NK-92 (cell line): ENCODE results near the gene PPFIA3.
"Not testable (repeated sequence)": the region's sequence is repeated elsewhere in the genome, so short reads cannot be mapped to it uniquely, and the experiment has no call there.

Experiments used
- DNase-seq: peaks from one replicate; lab custom pipeline; 2025; ENCODE audit not compliant: unreplicated experiment; lab: John Stamatoyannopoulos, UW

Gene PPFIA3

DNA sequence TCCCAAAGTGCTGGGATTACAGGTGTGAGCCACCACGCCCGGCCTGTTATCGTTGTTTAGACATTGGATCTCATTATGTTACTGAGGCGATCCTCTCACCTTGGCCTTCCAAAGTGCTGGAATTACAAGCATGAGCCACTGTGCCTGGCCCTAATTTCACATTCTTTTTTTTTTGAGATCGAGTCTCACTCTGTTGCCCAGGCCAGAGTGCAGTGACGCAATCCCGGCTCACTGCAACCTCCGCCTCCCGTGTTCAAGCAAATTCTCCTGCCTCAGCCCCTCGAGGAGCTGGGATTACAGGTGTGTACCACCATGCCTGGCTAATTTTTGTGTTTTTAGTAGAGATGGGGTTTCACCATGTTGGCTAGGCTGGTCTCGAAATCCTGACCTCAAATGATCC, 3.9 kb downstream of the PPFIA3 start:
- not testable (repeated sequence) for DNase-seq

DNA sequence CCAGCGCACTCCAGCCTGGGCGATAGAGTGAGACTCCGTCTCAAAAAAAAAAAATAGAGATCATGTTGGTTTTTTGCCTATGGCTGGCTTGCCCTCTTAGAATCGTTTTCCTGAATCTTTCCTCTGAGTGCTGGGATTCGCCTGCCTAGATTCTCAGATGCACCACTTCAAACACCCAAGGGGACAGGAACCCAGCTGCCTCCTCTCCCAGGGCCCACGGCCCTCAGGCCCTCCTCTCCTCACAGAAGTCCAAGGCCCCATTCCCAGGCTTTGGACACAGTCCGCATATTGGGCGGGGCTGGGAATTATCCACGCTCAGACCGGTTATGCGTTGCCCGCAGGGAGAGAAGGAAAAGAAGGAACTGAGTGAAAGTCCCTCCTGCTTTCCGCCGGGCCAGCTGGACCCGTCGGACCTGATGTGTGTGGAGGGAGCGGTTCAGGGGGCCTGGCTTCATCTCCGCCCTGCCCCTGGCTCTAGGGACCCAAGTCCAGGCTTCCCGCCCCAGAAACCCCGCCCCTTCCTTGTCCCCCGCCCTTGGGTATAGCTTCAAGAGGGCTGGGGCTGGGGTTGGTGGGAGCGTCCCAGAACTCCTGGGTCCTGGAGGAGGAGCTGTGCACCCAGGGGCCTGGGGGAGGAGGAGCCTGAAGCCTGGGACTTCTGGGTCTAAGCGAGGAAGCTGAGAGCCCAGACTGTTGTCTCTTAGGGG, 5.8 kb downstream of the PPFIA3 start:
- no peak for DNase-seq

DNA sequence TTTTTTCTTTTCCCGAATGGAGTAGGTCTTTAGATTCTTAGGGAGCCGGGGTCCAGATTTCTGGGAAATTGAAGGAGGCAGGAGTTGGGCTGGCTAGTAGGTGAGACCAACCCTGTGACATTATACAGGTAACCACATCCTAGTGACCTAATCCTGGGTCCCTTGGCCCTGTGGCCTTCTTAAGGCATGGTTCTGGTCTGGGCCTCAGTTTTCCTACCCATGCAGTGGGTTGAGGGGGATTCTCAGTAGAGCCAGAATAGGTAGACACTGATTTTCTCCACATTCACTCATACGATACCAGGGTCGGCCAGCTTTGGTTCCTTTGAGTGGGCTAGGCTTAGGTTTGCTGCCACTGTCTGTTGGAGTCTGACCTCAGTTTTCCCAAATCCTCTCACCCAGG, 7.2 kb downstream of the PPFIA3 start:
- DNase-seq = no peak

DNA sequence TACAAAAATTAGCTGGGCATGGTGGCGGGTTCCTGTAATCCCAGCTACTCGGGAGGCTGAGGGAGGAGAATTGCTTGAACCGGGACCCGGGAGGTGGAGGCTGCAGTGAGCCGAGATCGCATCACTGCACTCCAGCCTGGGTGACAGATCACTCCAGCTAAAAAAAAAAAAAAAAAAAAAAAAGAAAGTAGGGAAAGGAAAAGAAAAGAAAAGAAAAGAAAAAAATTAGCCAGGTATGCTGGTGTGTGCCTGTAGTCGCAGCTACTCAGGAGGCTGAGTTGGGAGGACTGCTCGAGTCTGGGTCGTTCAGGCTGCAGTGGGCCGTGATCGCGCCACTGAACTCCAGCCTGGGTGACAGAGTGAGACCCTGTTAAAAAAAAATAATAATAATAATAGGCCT, 7.9 kb downstream of the PPFIA3 start:
- DNase-seq = not testable (repeated sequence)

DNA sequence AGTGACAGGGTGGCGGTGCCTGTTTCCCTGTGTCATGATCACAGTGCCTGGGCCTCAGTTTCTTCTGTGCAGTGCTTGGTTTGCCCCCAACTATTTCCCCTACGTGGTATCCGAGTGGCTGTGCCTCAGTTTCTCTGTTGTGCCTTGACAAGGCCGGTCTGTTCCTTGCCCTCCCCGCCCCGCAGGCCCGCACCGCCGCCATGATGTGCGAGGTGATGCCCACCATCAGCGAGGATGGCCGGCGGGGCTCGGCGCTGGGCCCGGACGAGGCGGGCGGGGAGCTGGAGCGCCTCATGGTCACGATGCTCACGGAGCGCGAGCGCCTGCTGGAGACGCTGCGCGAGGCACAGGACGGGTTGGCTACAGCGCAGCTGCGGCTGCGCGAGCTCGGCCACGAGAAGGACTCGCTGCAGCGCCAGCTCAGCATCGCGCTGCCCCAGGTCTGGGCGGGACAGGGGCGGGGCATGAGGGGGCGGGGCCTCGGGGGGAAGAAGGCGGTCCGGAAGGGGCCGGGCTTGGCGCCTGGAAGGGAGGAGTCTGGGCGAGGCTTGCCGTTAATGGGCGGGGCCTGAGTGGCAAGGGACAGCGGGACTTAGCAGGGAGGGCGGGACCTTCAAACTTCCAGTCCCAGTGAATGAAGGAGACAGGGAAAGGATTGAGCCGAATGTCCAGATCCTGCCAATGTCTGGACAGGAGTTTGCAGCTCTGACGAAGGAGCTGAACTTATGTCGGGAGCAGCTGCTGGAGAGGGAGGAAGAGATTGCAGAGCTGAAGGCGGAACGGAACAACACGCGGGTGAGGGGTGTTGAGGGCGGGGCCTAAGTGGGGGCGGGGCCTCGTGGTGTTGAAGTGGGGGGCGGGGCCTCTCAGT, 8.6 kb downstream of the PPFIA3 start:
- DNase-seq = peak; percentile 57

DNA sequence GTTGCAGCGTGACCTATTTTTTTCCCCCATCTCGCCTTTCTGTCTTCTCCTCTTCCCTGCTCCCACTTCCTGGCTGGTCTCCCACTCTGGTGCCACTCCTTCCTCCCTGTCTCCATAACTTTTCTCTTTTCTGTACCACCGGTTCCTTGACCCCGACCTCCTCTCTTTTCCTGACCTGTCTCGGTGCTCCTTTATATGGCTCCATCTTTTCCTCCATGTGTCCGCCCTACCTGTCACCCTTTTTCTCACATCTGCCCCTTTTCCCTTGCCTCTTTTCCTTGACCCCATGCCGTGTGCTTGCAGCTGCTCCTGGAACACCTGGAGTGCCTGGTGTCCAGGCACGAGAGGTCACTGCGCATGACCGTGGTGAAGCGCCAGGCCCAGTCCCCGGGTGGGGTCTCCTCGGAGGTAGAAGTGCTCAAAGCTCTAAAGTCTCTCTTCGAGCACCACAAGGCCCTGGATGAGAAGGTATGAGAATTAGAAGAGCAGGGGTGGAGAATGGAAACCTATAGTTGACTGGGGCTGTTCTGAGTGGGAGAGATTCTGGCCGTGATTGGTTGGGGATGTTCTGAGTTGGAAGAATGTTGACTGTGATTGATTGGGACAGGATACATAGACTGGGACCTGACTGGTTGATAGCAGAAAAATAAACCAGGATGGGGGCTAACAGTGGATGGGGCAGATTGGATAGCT, 9.3 kb downstream of the PPFIA3 start:
- no peak for DNase-seq

DNA sequence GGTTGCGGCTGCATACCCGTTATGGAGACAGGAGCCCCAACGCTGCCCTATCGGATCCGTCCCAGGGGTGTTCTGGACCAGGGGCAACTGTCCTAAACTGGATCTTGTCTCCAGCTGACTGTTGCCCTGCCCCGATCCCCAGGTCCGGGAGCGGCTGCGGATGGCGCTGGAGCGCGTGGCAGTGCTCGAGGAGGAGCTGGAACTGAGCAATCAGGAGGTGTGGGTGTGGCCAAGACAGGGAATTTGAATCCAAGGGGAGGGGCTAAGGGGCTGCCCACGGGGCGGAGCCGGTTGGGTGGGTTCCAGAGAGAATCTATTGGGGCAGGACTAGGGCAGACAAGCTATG, 9.9 kb downstream of the PPFIA3 start:
- DNase-seq = no peak

DNA sequence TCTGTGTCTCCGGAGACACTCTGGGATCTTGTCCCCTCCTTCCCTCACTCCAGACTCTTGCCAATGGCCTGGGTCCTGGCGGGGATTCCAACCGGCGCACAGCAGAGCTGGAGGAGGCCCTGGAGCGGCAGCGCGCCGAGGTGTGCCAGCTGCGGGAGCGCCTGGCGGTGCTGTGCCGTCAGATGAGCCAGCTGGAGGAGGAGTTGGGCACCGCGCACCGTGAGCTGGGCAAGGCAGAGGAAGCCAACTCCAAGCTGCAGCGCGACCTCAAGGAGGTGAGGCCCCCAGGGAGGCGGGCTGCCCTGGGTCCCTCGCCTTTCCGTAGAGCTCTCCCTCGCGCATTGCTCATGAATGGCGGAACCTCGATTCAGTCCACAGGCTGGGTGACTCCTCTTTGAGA, 11.0 kb downstream of the PPFIA3 start:
- no peak for DNase-seq

DNA sequence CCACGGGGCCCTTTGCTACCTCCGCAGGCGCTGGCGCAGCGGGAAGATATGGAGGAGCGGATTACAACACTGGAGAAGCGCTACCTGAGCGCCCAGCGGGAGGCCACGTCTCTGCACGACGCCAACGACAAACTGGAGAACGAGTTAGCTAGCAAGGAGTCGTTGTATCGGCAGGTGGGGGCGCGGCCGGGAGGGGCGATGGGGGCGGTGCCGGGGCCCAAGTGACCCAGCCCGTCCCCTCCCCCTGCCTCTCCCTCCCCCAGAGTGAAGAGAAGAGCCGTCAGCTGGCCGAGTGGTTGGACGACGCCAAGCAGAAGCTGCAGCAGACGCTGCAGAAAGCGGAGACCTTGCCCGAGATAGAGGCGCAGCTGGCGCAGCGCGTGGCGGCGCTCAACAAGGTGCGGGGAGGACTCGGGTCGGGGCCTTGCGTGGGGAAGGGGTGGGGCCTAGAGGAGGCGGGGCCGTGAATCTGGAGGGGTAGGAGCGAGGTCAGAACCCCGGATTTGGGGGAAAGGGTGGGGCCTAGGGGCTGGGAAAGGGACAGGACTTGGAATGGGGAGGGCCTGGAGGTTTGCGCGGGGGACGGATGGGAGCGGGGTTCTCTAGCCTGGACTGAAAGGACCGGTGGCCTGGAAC, 13.7 kb downstream of the PPFIA3 start:
- DNase-seq = no peak

DNA sequence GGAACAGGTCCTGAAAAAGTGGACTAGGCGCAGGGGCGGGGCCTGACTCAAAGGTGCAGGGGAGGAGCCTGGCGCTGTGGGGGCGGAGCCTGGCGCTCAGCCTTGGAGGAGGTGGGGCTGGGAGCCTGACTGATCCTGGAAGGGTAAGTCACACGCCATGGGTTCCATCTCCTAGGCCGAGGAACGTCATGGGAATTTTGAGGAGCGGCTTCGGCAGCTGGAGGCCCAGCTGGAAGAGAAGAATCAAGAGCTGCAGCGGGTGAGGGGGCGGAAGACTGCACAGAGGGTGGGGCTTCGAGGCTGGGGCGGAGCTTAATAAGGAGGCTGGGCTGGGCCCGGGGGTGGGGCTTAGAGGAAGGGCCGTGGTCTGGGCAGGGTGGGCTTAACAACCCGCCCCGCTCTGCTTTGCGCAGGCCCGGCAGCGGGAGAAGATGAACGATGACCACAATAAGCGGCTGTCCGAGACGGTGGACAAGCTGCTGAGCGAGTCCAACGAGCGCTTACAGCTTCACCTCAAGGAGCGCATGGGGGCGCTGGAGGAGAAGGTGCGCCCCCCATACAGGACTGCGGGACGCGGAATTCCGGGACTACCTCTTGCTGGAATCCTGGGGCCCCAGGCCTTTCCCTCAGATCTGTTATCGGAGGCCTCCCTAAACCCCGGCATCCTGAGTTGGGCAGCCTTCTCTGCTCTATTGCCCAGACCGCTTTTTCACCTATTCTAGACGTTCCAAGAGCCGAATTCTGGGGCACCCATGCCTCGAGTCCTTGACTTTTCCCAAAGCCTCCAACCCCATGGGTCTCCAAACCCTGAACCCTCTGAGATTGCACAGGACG, 14.5 kb downstream of the PPFIA3 start:
- no peak for DNase-seq

DNA sequence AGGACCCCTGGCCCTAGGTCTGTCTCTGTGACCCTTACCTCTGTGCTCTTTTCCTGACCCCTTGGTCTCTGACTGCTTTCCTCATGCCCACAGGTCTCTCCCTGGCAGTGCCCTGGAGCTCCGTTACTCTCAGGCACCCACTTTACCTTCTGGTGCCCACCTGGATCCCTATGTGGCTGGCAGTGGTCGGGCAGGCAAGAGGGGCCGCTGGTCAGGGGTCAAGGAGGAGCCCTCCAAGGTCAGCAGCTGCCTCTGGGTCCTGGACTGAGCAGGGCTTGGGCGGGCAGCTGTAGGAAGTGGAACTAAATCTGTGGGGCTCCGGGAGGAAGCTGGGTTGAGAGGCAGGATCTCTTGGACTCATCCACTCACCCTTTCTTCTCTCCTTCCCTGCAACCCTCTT, 16.3 kb downstream of the PPFIA3 start:
- no peak for DNase-seq

DNA sequence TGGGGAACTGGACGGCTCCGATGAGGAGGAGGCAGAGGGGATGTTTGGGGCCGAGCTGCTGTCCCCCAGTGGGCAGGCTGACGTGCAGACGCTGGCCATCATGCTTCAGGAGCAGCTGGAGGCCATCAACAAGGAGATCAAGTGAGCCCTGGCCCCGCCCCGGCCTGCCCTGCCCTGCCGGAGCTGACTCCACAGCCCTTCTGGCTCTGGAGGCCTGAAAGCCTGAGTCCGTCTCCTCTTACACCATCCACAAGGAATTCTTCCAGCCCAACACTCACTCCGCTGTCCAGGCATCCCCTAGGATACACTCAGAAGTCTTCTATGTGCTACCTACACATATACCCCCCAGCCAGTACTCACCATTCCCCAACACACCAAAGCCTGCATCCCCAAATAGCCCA, 17.4 kb downstream of the PPFIA3 start:
- DNase-seq = no peak

DNA sequence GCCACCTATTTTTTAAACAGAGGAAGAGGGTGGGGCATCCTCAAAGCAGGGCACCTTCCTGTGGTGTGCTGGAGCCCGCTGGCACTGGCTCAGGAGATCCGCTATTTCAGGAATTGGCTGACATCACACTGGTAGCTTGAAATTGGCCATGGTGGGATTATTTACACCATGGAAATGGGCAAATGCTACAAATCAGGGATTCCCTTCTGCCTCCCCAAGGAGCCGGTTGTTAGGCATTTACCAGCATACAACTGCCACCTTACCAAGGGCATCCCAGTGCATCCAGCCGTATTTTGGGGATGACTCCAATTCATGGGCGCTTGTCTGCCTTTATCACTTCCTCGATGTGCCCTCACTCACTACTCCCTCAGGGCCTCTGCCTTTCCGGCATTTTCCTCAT, 21.6 kb downstream of the PPFIA3 start:
- no peak for DNase-seq

DNA sequence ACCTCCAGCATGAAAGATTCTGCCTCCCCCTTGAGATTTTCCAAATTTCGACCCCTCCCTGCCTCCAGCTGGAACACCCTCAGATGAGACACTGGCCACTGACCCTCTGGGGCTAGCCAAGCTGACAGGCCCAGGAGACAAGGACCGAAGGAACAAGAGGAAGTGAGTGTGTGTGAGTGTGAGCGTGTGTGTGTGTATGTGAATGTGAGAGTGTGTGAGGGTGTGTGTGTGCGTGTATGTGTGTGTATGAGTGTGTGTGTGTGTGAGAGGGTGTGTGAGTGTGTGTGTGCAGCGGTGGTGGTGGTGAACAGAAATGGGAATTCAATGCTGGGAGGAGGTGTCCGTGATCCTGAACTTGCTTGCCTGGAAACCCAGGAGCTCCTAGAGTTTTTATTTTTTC, 22.0 kb downstream of the PPFIA3 start:
- no peak for DNase-seq

DNA sequence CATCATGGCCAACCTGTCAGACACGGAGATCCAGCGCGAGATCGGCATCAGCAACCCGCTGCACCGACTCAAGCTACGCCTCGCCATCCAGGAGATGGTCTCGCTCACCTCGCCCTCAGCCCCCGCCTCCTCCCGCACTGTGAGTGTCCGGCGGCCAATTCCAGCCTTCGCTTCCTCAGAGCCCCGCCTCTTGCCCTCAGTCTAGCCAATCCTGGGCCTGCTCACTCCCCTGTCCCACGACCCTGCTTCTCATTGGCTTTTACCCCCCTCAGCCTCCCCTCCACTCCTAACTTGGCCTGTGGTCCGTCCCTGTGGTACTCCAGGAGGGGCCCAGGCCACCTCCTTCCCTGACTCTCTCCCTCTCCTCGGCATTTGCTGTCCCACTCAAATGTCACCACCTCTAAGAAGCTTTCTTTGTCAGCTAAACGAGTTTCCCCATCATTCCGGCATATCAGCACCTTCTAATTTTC, 23.6 kb downstream of the PPFIA3 start:
- DNase-seq = no peak

DNA sequence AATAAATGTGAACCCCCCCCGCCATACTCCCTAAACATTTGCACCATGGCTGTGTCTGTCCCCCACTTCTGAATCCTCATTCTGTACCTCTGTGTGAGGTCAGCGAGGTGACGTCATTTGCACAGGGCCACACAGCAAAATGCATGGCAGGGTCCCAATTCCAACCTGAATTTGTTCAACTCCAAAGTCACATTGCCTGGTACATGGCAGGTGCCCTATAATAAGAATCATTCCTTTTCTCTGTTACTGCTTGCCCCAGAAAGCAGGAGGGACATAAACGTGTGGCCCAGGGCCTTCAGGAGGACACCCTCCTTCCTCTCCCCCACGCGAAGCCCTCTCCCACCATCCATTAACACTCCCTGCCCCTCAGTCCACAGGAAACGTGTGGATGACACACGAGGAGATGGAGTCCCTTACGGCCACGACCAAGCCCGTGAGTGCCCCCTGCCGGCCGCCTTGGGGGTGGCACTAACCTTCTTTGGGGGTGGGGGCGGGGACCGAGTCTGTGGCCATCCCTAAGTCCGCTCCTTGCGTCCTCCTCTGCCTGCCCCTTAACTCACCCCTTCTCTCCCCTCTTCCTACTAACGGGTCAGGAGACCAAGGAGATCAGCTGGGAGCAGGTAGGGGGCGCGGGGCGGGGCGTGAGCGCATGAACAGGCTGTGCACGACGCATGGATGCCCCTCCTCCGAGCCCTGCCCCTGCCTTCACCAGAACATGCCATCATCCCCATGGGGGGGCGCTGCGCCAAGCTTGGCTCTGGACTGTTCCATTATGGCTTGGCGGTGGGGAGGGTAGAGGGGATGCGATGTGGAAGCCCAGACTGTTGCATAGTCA, 26.4 kb downstream of the PPFIA3 start:
- DNase-seq = no peak

DNA sequence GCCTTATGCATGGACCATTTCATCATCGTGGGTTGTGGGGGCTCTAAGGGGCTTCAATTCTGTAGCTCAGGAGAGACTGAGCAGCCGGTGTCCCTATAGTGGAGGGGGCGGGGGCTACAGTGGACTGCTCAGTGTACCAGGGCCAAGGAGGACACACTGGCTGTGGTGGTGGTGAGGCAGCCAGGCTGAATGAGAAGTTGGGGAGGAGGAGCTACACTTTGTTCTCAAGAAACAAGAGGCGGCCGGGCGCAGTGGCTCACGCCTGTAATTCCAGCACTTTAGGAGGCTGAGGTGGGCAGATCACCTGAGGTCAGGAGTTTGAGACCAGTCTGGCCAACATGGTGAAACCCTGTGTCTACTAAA, 27.0 kb downstream of the PPFIA3 start:
- DNase-seq = not testable (repeated sequence)

DNA sequence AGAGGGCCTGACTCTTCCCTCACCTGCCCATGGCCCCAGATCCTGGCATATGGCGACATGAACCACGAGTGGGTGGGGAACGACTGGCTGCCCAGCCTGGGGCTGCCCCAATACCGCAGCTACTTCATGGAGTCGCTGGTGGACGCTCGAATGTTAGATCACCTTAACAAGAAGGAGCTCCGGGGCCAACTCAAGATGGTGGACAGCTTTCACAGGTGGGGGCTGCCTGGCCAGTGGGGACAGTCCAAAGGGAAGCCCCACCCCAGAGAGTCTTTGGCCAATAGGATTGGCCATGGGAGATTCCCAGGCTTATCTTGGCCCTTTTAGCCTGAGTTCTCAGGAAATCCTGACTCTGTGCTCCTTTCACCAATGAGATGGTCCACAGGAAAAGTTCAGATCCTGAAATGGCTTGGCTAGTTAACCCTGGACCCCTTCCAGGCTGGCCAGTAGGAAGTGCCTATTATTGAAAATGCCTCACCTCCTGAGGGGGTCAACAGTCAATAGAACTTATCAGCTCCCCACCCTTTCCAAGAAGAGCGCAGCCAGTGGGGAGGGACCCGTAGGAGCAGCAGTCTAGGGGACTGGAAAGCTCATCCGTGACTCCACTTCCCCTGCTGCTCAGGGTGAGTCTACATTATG, 28.8 kb downstream of the PPFIA3 start:
- no peak for DNase-seq
